Testis (tissue), 3 donors: ENCODE measurements around the gene TNFRSF21. TPM values are rescaled to one million over a fixed set of nuclear protein-coding genes. Genes with fewer than 3 reads are reported as not detected.
"Not testable (repeated sequence)": the region's sequence is repeated elsewhere in the genome, so short reads cannot be mapped to it uniquely, and the experiment has no call there.

Experiments used
- DNase-seq: peaks from one replicate; pipeline ENCODE4 v3.0.0-alpha.2; 2019
- H3K27ac ChIP-seq, 2 donors: fragments of 200-600 bp; sonication (generic); one replicate each; pipeline ENCODE4 v1.5.1; 2019
- H3K27me3 ChIP-seq: fragments of 200-600 bp; sonication (generic); one replicate; pipeline ENCODE4 v1.5.1; 2019
- H3K36me3 ChIP-seq: fragments of 200-600 bp; sonication (generic); one replicate; pipeline ENCODE4 v1.5.1; 2017; ENCODE audit warnings: low read depth; ENCODE audit errors: missing control alignments
- H3K4me1 ChIP-seq: fragments of 200-600 bp; sonication (generic); one replicate; pipeline ENCODE4 v1.5.1; 2019
- H3K4me3 ChIP-seq, 2 donors: fragments of 200-600 bp; sonication (generic); one replicate each; pipeline ENCODE4 v1.5.1; 2017 to 2019
- H3K9me3 ChIP-seq: fragments of 200-600 bp; sonication (generic); one replicate; pipeline ENCODE4 v1.5.1; 2017
- POLR2A ChIP-seq: fragments of 450-650 bp; IDR thresholded peaks from one replicate; pipeline ENCODE4 v1.6.1; 2017; ENCODE audit warnings: antibody characterized with exemption, mild to moderate bottlenecking, moderate library complexity
- WGBS, 2 donors: methylation state at CpG; one replicate each; pipeline ENCODE4 v1.1.5; 2018; 5-methylcytosine and 5-hydroxymethylcytosine counted together
- intact Hi-C: fragments of 100-400 bp; cut with DNase I; formaldehyde crosslinking; loops from one replicate; pipeline ENCODE4 v1.15.1; 2023; ENCODE audit warnings: low total_unique reads
- polyA plus RNA-seq: library from polyadenylated mRNA; stranded (reverse); fragments of 350-450 nt; fragmentation: Illumina TruSeq; extraction: RNeasy Lipid Tissue Mini Kit (QIAGEN cat#74804); gene quantifications from one replicate; pipeline ENCODE4 v1.2.3, GENCODE V29; 2014; ENCODE audit warnings: low read depth, low replicate concordance; ENCODE audit not compliant: insufficient read depth
- total RNA-seq, 2 donors: library from RNA; depleted of rRNA; stranded (reverse); fragments of >200 nt; gene quantifications; one replicate each; pipeline ENCODE4 v1.2.3, GENCODE V29; 2016
- TF ChIP-seq, protein P1 (sequence below), 3 experiments: fragments of 450-650 bp in 2 of 3; fragments of 200-600 bp in 1 of 3; sonication (generic) in 1 of 3; IDR thresholded peaks; one replicate each; pipeline ENCODE4 v1.5.1; 2016 to 2019; ENCODE audit warnings: antibody characterized with exemption in 3 of 3, mild to moderate bottlenecking in 2 of 3, moderate library complexity in 1 of 3

The TNFRSF21 gene
- total and polyA plus RNA-seq, 3 donors from 2014 or later = 11.0 to 19.3 (median 17.1) TPM

- Histone ChIP-seq H3K27me3 (no peaks in the 10 kb centered on the region), H3K27ac (no peak overlapping the region), H3K4me1 (no peaks in the 10 kb centered on the region), H3K36me3 (no peaks in the 10 kb centered on the region), H3K9me3 (no peaks in the 10 kb centered on the region), H3K4me3 (no peak overlapping the region)
- DNase-seq = no peak
- intact Hi-C loops = no loop called here
- TF ChIP-seq POLR2A = no peak
- TF ChIP-seq, protein P1, sequence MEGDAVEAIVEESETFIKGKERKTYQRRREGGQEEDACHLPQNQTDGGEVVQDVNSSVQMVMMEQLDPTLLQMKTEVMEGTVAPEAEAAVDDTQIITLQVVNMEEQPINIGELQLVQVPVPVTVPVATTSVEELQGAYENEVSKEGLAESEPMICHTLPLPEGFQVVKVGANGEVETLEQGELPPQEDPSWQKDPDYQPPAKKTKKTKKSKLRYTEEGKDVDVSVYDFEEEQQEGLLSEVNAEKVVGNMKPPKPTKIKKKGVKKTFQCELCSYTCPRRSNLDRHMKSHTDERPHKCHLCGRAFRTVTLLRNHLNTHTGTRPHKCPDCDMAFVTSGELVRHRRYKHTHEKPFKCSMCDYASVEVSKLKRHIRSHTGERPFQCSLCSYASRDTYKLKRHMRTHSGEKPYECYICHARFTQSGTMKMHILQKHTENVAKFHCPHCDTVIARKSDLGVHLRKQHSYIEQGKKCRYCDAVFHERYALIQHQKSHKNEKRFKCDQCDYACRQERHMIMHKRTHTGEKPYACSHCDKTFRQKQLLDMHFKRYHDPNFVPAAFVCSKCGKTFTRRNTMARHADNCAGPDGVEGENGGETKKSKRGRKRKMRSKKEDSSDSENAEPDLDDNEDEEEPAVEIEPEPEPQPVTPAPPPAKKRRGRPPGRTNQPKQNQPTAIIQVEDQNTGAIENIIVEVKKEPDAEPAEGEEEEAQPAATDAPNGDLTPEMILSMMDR (IDR thresholded peaks at IDR 0.05) = no peak
- WGBS, 2 donors = 74 to 87% methylated on average over 3 of the region's 3 CpGs
Measured at GRCh38 chr6:47318236-47318989, 8.7 kb upstream of the TNFRSF21 start.

GRCh38 chr6:47315181-47315580, 5.5 kb upstream of the TNFRSF21 start:
- DNase-seq, H3K4me3 ChIP-seq, H3K4me1 ChIP-seq, H3K9me3 ChIP-seq, H3K27ac ChIP-seq, H3K36me3 ChIP-seq, intact Hi-C loops, H3K27me3 ChIP-seq: not testable (repeated sequence)
- WGBS, 2 donors = 82 to 84% methylated on average over 8 of the region's 8 CpGs

DNA sequence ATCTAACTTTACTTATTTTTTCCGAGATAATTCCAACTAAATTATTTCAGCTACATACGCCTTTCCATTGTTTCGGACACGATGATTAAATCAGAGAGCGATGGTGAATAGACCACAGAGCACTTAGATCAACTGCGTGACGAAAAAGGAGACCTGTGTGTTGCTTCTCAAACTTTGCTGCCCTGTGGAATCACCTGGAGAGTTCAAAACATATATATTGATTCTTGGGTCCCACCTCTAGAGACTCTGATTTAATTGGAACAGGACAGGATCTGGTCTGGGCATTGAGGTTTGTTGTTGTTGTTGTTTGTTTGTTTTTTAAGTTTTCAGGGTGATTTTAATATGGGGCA, 401 bp upstream of the TNFRSF21 start:
- Histone ChIP-seq H3K9me3 (no peaks in the 10 kb centered on the region), H3K4me3 (peak overlapping the region; percentile 65 to 72), H3K4me1 (no peaks in the 10 kb centered on the region), H3K27me3 (no peaks in the 10 kb centered on the region), H3K36me3 (no peaks in the 10 kb centered on the region), H3K27ac (no peak overlapping the region)
- 2 to 5% methylated on average over 7 of the region's 7 CpGs for WGBS, 2 donors
- intact Hi-C loops = no loop called here
- TF ChIP-seq, protein P1 (IDR thresholded peaks at IDR 0.05) = no peak
- TF ChIP-seq POLR2A = no peak
- DNase-seq = no peak

DNA sequence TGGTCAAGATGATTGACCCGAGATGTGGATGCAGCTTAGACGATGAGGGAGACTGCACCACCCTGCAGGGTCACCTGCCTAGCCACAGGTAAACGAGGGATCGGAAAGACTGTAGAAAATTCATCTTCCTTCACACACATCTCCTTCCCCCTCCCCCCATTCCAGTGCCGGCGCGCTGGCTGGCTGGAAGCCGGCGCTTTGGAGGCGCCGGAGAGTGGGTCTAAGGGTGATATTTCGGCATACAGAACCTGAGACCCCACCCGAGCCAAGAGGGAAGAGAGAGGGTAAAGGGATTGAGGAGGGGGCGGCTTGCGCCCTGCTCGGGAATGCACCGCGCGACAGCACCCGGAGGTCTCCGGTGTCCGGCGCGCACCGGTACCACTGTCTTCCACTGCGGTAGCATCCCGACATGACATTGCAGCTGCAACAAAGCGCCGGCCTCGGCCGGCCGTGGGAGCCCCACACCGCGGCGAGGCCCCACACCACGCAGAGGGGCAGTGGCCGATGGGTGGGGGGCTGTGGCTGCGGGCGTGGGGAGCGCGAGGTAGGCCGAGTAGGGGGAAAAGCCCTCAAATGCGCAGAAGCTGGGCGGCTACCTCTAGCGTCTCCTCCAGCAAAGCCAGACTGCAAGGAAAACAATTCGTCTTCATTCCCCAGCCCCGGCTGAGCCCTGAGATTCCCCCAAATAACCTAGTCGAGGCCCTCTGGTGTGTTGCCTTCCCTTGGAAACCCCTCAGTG, 984 bp downstream of the TNFRSF21 start:
- Histone ChIP-seq H3K4me1 (no peaks in the 10 kb centered on the region), H3K4me3 (peak overlapping the region; percentile 65 to 72), H3K27ac (peak overlapping the region; percentile 59 to 65), H3K9me3 (no peaks in the 10 kb centered on the region), H3K36me3 (no peaks in the 10 kb centered on the region), H3K27me3 (no peaks in the 10 kb centered on the region)
- TF ChIP-seq, protein P1 (IDR thresholded peaks at IDR 0.05) = no peak
- intact Hi-C loops = no loop called here
- DNase-seq = peak; percentile 39
- 1 to 2% methylated on average over 18 to 48 of the region's 48 CpGs for WGBS, 2 donors

DNA sequence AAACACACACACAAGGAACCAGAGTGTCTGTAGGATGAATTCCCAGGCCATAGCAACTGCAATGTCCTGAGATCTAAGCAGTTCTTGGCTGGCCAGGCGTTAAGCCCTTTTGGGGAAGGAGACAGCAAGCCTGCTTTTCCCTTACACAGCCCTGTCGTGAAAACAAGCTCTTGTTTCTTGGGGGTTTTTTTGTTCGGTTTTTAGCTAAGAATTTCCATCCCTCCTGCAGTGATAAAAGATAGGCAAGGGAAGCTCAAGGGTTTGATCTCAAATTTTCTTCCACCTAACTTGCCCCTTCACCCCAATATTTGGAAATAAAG, 1.5 kb downstream of the TNFRSF21 start:
- 23 to 31% methylated on average over 3 of the region's 3 CpGs for WGBS, 2 donors
- Histone ChIP-seq H3K27ac (no peak overlapping the region), H3K36me3 (no peaks in the 10 kb centered on the region), H3K4me1 (no peaks in the 10 kb centered on the region), H3K27me3 (no peaks in the 10 kb centered on the region), H3K9me3 (no peaks in the 10 kb centered on the region), H3K4me3 (peak overlapping the region; percentile 65 to 72)
- intact Hi-C loops = no loop called here
- TF ChIP-seq, protein P1 (IDR thresholded peaks at IDR 0.05) = no peak
- TF ChIP-seq POLR2A = no peak
- no peak for DNase-seq
